ENCODE measurements around the gene TMEM151B.

DNA sequence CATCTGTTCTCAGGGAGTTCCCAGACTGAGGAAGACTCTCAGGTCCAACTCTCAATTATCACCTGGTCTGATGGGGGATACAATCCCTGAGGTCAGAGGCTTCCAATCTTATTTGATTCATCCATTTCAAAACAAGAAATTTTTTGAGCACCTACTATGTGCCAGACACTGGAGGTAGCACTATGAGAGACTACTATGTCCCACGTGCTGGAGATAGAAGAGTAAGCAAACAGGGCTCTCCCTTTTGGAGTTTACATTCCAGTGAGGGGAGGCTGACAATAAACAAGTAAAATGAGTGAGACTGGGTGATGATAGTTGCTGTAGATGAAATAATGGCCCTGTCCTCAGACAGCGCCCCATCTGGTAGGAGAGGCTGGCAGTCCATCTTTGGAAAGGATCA, 16.5 kb downstream of the TMEM151B start:
- no peak for TF ChIP-seq EP300 (IDR thresholded peaks at IDR 0.05)
- no peak for TF ChIP-seq CTCF (IDR thresholded peaks at IDR 0.05)

All from sigmoid colon (tissue), 4 donors.